OCI-LY1 (cell line): ENCODE data around the gene CFD.

ENCODE experiments used
- H2AFZ ChIP-seq: fragments of 200-600 bp; sonication (generic), shearing (Covaris generic); 2 replicates; pipeline ENCODE4 v1.6.0; 2014; ENCODE audit warnings: antibody characterized with exemption, mild to moderate bottlenecking, low read length
- H3F3A ChIP-seq: fragments of 200-600 bp; sonication (generic), shearing (Covaris generic); 2 replicates; pipeline ENCODE4 v1.6.0; 2014; ENCODE audit warnings: mild to moderate bottlenecking, antibody characterized with exemption, low read length, moderate library complexity; ENCODE audit not compliant: insufficient read depth
- H3K27ac ChIP-seq: fragments of 200-600 bp; sonication (generic); 2 replicates; pipeline ENCODE4 v1.5.1; 2014; ENCODE audit warnings: low read length, mixed run types, mild to moderate bottlenecking, low read depth; ENCODE audit not compliant: poor library complexity, severe bottlenecking
- H3K27me3 ChIP-seq: fragments of 200-600 bp; sonication (generic); 2 replicates; pipeline ENCODE4 v1.6.0; 2014; ENCODE audit warnings: antibody characterized with exemption, mild to moderate bottlenecking, low read length, moderate library complexity; ENCODE audit not compliant: insufficient read depth
- H3K36me3 ChIP-seq: fragments of 200-600 bp; sonication (generic); 2 replicates; pipeline ENCODE4 v1.6.1; 2014; ENCODE audit warnings: mild to moderate bottlenecking, antibody characterized with exemption, low read length, moderate library complexity, mixed read lengths; ENCODE audit not compliant: insufficient read depth
- H3K4me1 ChIP-seq: fragments of 200-600 bp; sonication (generic); 2 replicates; pipeline ENCODE4 v1.5.1; 2014; ENCODE audit warnings: mild to moderate bottlenecking, low read length, moderate library complexity; ENCODE audit not compliant: insufficient read depth, severe bottlenecking
- H3K4me2 ChIP-seq: fragments of 200-600 bp; sonication (generic), shearing (Covaris generic); 2 replicates; pipeline ENCODE4 v1.6.1; 2014; ENCODE audit warnings: low read length
- H3K4me3 ChIP-seq: fragments of 200-600 bp; sonication (generic); 2 replicates; pipeline ENCODE4 v1.5.1; 2014; ENCODE audit warnings: low read length, low read depth, mild to moderate bottlenecking, mixed read lengths; ENCODE audit not compliant: poor library complexity, severe bottlenecking
- H3K79me2 ChIP-seq: fragments of 200-600 bp; shearing (Covaris generic); 2 replicates; pipeline ENCODE4 v1.6.1; 2016; ENCODE audit warnings: mixed run types, low read length, mixed read lengths; ENCODE audit not compliant: insufficient read depth
- H3K9ac ChIP-seq: fragments of 200-600 bp; sonication (generic), shearing (Covaris generic); 2 replicates; pipeline ENCODE4 v1.6.1; 2014; ENCODE audit warnings: mild to moderate bottlenecking, low read length, mixed read lengths
- H3K9me2 ChIP-seq: fragments of 200-600 bp; sonication (generic), shearing (Covaris generic); 2 replicates; pipeline ENCODE4 v1.6.1; 2014; ENCODE audit warnings: low read depth, mild to moderate bottlenecking, low read length, mixed read lengths
- H3K9me3 ChIP-seq: fragments of 200-600 bp; shearing (Covaris generic); 2 replicates; pipeline ENCODE4 v1.6.1; 2014; ENCODE audit warnings: low read length, mixed read lengths
- H4K20me1 ChIP-seq: fragments of 200-600 bp; sonication (generic), shearing (Covaris generic); 2 replicates; pipeline ENCODE4 v1.6.0; 2016; ENCODE audit warnings: mild to moderate bottlenecking, low read length; ENCODE audit not compliant: insufficient read depth
- EZH2 ChIP-seq: fragments of 200-600 bp; sonication (generic), shearing (Covaris generic); IDR thresholded peaks from 2 replicates; pipeline ENCODE4 v1.8.0; 2017; ENCODE audit warnings: borderline replicate concordance, mixed run types, mild to moderate bottlenecking, antibody characterized with exemption, low read length, moderate library complexity, mixed read lengths
- TF ChIP-seq, protein P1 (sequence below): fragments of 200-600 bp; sonication (generic), shearing (Covaris generic); IDR thresholded peaks from 2 replicates; pipeline ENCODE4 v1.5.1; 2017; ENCODE audit warnings: mild to moderate bottlenecking, antibody characterized with exemption, low read length, moderate library complexity, mixed read lengths

Gene CFD

DNA sequence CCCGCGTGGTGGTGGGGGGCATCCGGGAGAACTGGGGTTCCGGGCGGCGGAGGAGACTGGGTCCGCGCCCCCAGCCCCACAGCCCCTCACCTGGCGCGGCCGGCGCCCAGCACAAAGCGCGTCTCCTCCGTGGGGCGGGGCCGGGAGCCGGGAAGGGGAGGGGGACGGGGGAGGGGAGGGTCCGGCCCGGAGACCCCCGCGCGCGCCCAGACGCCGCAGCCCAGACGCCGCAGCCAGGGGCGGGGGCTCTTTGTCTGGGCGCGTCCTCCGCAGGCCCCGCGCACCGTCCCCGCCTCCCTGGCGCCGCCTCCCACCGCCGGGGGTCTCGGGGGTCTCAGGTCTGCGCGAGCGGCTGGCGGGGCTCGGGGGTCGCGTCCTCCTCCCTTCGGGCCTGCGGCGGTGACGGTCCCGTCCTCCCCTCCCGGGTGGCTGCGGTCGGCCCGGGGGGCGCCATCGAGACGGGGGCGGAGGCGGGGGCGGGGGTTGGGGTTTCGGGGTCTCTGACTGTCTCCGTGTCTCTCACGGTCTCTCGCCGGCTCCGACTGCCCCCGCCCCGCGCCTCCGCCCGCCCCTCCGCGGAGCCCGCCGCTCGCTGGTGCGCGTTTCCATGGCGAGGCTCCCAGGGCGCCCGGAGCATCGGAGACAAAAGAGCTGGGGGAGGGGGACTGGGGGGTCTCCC is 37.5 kb upstream of the CFD start, which contains the start of gene PLPPR3:
Gene PLPPR3, minus strand, starts transcription at position 131 of the 679 bp plus-strand sequence. CDS start 396 bp downstream, outside the sequence.
- Histone ChIP-seq H3K27me3 (peaks cover 4% of the 10 kb centered on the region; the same call in 1 of the 2 replicates), H3K9me2 (no peaks in the 10 kb centered on the region), H2AFZ (no peak within 1 kb of the TSS), H3K27ac (no peak within 1 kb of the TSS), H3K9ac (no peak within 1 kb of the TSS), H4K20me1 (no peaks in the 10 kb centered on the region), H3K9me3 (no peaks in the 10 kb centered on the region), H3K4me2 (no peak within 1 kb of the TSS), H3K4me3 (no peak within 1 kb of the TSS), H3K79me2 (no peaks in the 10 kb centered on the region), H3F3A (no peaks in the 10 kb centered on the region), H3K36me3 (no peaks in the 10 kb centered on the region), H3K4me1 (no peaks in the 10 kb centered on the region)
- TF ChIP-seq, protein P1, sequence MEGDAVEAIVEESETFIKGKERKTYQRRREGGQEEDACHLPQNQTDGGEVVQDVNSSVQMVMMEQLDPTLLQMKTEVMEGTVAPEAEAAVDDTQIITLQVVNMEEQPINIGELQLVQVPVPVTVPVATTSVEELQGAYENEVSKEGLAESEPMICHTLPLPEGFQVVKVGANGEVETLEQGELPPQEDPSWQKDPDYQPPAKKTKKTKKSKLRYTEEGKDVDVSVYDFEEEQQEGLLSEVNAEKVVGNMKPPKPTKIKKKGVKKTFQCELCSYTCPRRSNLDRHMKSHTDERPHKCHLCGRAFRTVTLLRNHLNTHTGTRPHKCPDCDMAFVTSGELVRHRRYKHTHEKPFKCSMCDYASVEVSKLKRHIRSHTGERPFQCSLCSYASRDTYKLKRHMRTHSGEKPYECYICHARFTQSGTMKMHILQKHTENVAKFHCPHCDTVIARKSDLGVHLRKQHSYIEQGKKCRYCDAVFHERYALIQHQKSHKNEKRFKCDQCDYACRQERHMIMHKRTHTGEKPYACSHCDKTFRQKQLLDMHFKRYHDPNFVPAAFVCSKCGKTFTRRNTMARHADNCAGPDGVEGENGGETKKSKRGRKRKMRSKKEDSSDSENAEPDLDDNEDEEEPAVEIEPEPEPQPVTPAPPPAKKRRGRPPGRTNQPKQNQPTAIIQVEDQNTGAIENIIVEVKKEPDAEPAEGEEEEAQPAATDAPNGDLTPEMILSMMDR: no peak

DNA sequence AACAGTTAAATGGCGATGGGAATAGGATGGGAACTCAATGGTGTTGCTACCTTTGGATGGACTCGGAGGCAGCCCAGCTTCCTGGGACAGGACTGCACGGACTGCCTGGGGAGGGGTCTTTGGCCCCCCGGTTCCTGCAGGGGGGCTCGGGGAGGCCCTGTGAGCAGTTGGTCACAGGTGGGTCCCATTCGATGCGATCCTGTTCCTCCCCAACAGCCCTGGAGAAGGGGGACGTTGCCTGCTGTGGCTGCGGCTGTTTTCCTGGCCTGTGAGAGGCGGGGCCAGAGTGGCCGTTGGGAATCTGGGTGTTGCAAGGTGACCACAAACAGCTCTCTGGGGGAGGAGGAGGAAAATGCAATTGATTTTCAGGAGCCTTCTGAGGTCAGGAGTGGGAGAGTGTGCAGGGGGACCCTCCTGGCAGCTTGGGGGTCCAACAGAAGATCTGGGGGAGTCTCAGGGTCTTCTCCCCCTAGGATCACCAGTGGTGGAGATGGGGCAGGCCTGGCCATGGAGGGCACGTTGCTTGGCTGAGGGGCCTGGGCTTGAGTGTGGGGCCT is 35.8 kb upstream of the CFD start:
- H3K79me2 ChIP-seq: no peaks in the 10 kb centered on the region
- no peak overlapping the region for H2AFZ ChIP-seq
- H3K36me3 ChIP-seq: no peaks in the 10 kb centered on the region
- no peak overlapping the region for H3K4me3 ChIP-seq
- no peaks in the 10 kb centered on the region for H3K4me1 ChIP-seq
- TF ChIP-seq, protein P1: no peak
- no peaks in the 10 kb centered on the region for H3K9me2 ChIP-seq
- no peak overlapping the region for H3K9ac ChIP-seq
- H3K9me3 ChIP-seq: no peaks in the 10 kb centered on the region
- H3K27me3 ChIP-seq: peaks cover 4% of the 10 kb centered on the region; the same call in 1 of the 2 replicates
- H3K27ac ChIP-seq: no peak overlapping the region
- H3F3A ChIP-seq: no peaks in the 10 kb centered on the region
- no peak overlapping the region for H3K4me2 ChIP-seq
- H4K20me1 ChIP-seq: no peaks in the 10 kb centered on the region

DNA sequence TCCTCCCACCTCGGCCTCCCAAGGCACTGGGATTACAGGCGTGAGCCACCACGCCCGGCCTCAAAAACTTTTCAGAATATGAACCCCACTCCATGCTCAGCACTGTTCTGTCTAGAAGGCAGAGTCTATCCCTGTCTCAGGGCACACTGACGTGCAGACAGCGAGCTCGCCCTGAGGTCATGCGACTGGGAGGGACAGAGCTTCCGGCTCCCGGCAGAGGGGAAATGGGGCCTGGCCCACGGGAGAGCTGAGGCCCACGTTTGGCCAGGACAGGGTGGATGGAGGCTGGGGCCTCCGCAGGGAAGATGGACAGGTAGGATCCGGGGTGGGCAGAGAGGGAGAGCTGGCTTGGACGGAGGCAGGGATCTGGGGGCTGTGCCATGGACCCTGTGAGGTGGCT is 34.6 kb upstream of the CFD start:
- no peak overlapping the region for H3K27ac ChIP-seq
- no peaks in the 10 kb centered on the region for H3K9me3 ChIP-seq
- H3K36me3 ChIP-seq: no peaks in the 10 kb centered on the region
- no peak overlapping the region for H3K9ac ChIP-seq
- no peak overlapping the region for H3K4me2 ChIP-seq
- TF ChIP-seq, protein P1: no peak
- no peak for TF ChIP-seq EZH2
- peaks cover 4% of the 10 kb centered on the region; the same call in 1 of the 2 replicates for H3K27me3 ChIP-seq
- H3K4me3 ChIP-seq: no peak overlapping the region
- no peaks in the 10 kb centered on the region for H3K9me2 ChIP-seq
- no peaks in the 10 kb centered on the region for H3F3A ChIP-seq
- H3K79me2 ChIP-seq: no peaks in the 10 kb centered on the region
- H3K4me1 ChIP-seq: no peaks in the 10 kb centered on the region
- H4K20me1 ChIP-seq: no peaks in the 10 kb centered on the region
- no peak overlapping the region for H2AFZ ChIP-seq
